Psoas muscle (tissue), 8 donors: ENCODE data around the gene GALNTL6. TPM values are rescaled to one million over a fixed set of nuclear protein-coding genes. Genes with fewer than 3 reads are reported as not detected.

Experiments used
- ATAC-seq, 4 donors: fragments of 200-7000 bp; cut with Tn5 transposase; one replicate each; pipeline ENCODE4 v1.9.1; 2020; ENCODE audit warnings: moderate library complexity in 3 of 4, mild to moderate bottlenecking in 2 of 4
- DNase-seq, 2 donors: peaks; one replicate each; pipeline ENCODE4 v3.0.0-alpha.2; 2020
- H3K27ac ChIP-seq: fragments of 200-600 bp; one replicate; pipeline ENCODE4 v1.8.0; 2022
- H3K27me3 ChIP-seq, 3 donors: fragments of 200-600 bp in 1 of 3; one replicate each; pipeline versions ENCODE4 v1.6.1 to v1.8.0; 2013 to 2022; ENCODE audit warnings: low read length in 2 of 3, mild to moderate bottlenecking in 2 of 3, moderate library complexity in 1 of 3; ENCODE audit not compliant: insufficient read depth in 3 of 3
- H3K36me3 ChIP-seq, 2 donors: fragments of 200-600 bp in 1 of 2; one replicate each; pipeline versions ENCODE4 v1.6.1 to v1.8.0; 2013 to 2022; ENCODE audit warnings: low read depth in 1 of 2, mild to moderate bottlenecking in 1 of 2, moderate library complexity in 1 of 2; ENCODE audit not compliant: insufficient read depth in 1 of 2
- H3K4me1 ChIP-seq: fragments of 200-600 bp; one replicate; pipeline ENCODE4 v1.8.0; 2022
- H3K4me3 ChIP-seq: fragments of 200-600 bp; one replicate; pipeline ENCODE4 v1.8.0; 2022; ENCODE audit warnings: mild to moderate bottlenecking
- H3K9me3 ChIP-seq: fragments of 200-600 bp; one replicate; pipeline ENCODE4 v1.8.0; 2022
- WGBS, 3 donors: extraction: QIAGEN DNeasy Blood & Tissue Kit; methylation state at CpG; one replicate each; pipeline versions ENCODE4 v1.1.6 to v1.1.7; 2013; 5-methylcytosine and 5-hydroxymethylcytosine counted together
- intact Hi-C, 2 donors: fragments of 100-400 bp; cut with DNase I; formaldehyde crosslinking; loops; one replicate each; pipeline versions ENCODE4 v1.11.0 to v1.14.2; 2022
- polyA plus RNA-seq, 3 donors: library from polyadenylated mRNA; stranded (reverse); fragments of 200-250 nt; gene quantifications; one replicate each; pipeline ENCODE4 v1.2.3, GENCODE V29; 2013
- total RNA-seq, 4 donors: library from RNA; stranded (reverse); fragmentation: NEBNext Ultra II Directional in 2 of 4; extraction: Animal tissue kit (Norgen Biotek cat#: 25700) in 2 of 4; gene quantifications; one replicate each; pipeline versions ENCODE4 v1.2.1 to v1.2.4, GENCODE V29; 2021 to 2023
- TF ChIP-seq, protein P1 (sequence below): fragments of 200-600 bp; IDR thresholded peaks from one replicate; pipeline ENCODE4 v1.8.0; 2022; ENCODE audit warnings: antibody characterized with exemption
- donor health status: healthy with polysubstance abuse.
- donor health status: DM: no; HTN: no; CAD: no; lungs with moderate emphysema.
- donor health status: Bipolar disorder and iron deficiency.
- donor health status: healthy.
- donor health status: DM: yes; HTN: yes; CAD: no.
- donor health status: DM: no; HTN: no; CAD: no.
- donor health status: DM: no; HTN: no; CAD: no.
- donor health status: DM: yes; HTN: yes; CAD: no.

Gene GALNTL6
- total and polyA plus RNA-seq, 7 donors: 0.01 to 0.91 (median 0.21) TPM; not detected in 3

GRCh38 chr4:172009446-172010230 is 196.4 kb downstream of the GALNTL6 start:
- Histone ChIP-seq H3K9me3 (no peaks in the 10 kb centered on the region), H3K36me3 (no peaks in the 10 kb centered on the region), H3K4me1 (no peaks in the 10 kb centered on the region), H3K27ac (no peak overlapping the region), H3K4me3 (no peak overlapping the region), H3K27me3 (no peaks in the 10 kb centered on the region)
- WGBS, 3 donors: 54 to 61% (median 57%) methylated on average over 3 of the region's 3 CpGs
- TF ChIP-seq, protein P1, sequence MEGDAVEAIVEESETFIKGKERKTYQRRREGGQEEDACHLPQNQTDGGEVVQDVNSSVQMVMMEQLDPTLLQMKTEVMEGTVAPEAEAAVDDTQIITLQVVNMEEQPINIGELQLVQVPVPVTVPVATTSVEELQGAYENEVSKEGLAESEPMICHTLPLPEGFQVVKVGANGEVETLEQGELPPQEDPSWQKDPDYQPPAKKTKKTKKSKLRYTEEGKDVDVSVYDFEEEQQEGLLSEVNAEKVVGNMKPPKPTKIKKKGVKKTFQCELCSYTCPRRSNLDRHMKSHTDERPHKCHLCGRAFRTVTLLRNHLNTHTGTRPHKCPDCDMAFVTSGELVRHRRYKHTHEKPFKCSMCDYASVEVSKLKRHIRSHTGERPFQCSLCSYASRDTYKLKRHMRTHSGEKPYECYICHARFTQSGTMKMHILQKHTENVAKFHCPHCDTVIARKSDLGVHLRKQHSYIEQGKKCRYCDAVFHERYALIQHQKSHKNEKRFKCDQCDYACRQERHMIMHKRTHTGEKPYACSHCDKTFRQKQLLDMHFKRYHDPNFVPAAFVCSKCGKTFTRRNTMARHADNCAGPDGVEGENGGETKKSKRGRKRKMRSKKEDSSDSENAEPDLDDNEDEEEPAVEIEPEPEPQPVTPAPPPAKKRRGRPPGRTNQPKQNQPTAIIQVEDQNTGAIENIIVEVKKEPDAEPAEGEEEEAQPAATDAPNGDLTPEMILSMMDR: no peak
- intact Hi-C loops: no loop called here
- DNase-seq (no peak), ATAC-seq (no peak)

- Histone ChIP-seq H3K9me3 (no peaks in the 10 kb centered on the region), H3K27ac (no peak overlapping the region), H3K27me3 (no peaks in the 10 kb centered on the region), H3K36me3 (no peaks in the 10 kb centered on the region), H3K4me1 (no peaks in the 10 kb centered on the region), H3K4me3 (no peak overlapping the region)
- intact Hi-C loops: no loop called here
- ATAC-seq: no peak
- no peak for DNase-seq
- TF ChIP-seq, protein P1: no peak
- WGBS, 3 donors: 52 to 70% (median 61%) methylated on average over 1 of the region's 1 CpG
Observed at GRCh38 chr4:172011196-172011595, 198.0 kb downstream of the GALNTL6 start.

DNA sequence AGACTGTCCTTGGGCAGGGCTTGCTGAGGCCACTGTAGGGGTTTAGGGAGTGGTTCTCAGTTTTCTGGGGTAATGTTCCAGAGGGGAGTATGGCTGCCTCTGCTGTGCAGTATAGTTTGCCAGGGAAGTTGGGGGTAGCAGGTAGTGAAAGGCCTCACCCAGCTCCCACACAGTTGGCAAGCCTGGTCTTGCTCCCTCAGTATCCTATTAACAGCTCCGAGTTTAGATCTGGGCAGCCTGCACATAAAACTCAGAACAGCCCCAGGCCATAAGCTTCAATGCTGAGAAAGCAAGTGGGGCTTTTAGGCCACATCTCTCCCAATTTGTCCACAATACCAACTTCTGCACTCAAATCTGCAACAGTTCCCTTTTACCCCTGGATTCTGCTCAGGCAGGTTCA is 205.2 kb downstream of the GALNTL6 start:
- intact Hi-C loops: no loop called here
- Histone ChIP-seq H3K27me3 (no peaks in the 10 kb centered on the region), H3K4me3 (no peak overlapping the region), H3K27ac (no peak overlapping the region), H3K36me3 (no peaks in the 10 kb centered on the region), H3K9me3 (no peaks in the 10 kb centered on the region), H3K4me1 (no peaks in the 10 kb centered on the region)
- DNase-seq: no peak
- 82 to 93% (median 84%) methylated on average over 1 of the region's 1 CpG for WGBS, 3 donors
- ATAC-seq: no peak
- TF ChIP-seq, protein P1: no peak

DNA sequence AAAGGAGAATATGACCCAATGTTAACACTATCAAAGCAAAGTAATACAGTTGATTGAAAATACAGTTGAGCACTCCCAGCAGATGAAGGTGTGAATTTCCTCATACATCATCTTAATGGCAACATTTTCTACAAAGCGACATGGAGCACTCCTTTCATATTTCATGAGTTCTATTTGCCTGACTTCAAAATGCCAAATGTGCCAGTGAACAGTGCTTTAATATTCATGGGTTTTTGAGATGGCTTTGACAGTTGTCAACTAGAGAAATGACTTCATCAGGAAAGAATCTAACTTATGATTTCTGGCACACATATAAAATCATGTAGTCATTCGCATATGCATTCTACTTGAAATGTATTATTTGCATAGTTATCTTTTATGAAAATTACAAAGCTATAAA is 222.4 kb downstream of the GALNTL6 start:
- no peak overlapping the region for H3K27ac ChIP-seq
- ATAC-seq: no peak
- no peak for DNase-seq
- TF ChIP-seq, protein P1: no peak
- H3K4me1 ChIP-seq: no peaks in the 10 kb centered on the region
- no peaks in the 10 kb centered on the region for H3K9me3 ChIP-seq
- H3K36me3 ChIP-seq: no peaks in the 10 kb centered on the region
- H3K4me3 ChIP-seq: no peak overlapping the region
- intact Hi-C loops: no loop called here
- H3K27me3 ChIP-seq: no peaks in the 10 kb centered on the region
- 69 to 74% (median 72%) methylated on average over 2 of the region's 2 CpGs for WGBS, 3 donors

GRCh38 chr4:172040766-172041165 is 227.6 kb downstream of the GALNTL6 start:
- H3K9me3 ChIP-seq: no peaks in the 10 kb centered on the region
- no peaks in the 10 kb centered on the region for H3K4me1 ChIP-seq
- intact Hi-C loops: no loop called here
- no peak overlapping the region for H3K27ac ChIP-seq
- ATAC-seq: no peak
- no peaks in the 10 kb centered on the region for H3K27me3 ChIP-seq
- no peaks in the 10 kb centered on the region for H3K36me3 ChIP-seq
- no peak overlapping the region for H3K4me3 ChIP-seq
- TF ChIP-seq, protein P1: no peak
- DNase-seq: no peak
